ENCODE data around the gene TMEM11. TPM values are rescaled to one million over a fixed set of nuclear protein-coding genes. Genes with fewer than 3 reads are reported as not detected.
A peak's percentile ranks its signal among the peaks of the same experiment; 100 is the strongest.
"Not testable (repeated sequence)": the region's sequence is repeated elsewhere in the genome, so short reads cannot be mapped to it uniquely, and the experiment has no call there.

TMEM11 gene
- total RNA-seq, 3 donors from 2014 or later = 25.7 to 34.4 (median 27.1) TPM

- TF ChIP-seq, protein P1, sequence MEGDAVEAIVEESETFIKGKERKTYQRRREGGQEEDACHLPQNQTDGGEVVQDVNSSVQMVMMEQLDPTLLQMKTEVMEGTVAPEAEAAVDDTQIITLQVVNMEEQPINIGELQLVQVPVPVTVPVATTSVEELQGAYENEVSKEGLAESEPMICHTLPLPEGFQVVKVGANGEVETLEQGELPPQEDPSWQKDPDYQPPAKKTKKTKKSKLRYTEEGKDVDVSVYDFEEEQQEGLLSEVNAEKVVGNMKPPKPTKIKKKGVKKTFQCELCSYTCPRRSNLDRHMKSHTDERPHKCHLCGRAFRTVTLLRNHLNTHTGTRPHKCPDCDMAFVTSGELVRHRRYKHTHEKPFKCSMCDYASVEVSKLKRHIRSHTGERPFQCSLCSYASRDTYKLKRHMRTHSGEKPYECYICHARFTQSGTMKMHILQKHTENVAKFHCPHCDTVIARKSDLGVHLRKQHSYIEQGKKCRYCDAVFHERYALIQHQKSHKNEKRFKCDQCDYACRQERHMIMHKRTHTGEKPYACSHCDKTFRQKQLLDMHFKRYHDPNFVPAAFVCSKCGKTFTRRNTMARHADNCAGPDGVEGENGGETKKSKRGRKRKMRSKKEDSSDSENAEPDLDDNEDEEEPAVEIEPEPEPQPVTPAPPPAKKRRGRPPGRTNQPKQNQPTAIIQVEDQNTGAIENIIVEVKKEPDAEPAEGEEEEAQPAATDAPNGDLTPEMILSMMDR (IDR thresholded peaks at IDR 0.05) = no peak
- intact Hi-C loops (cut with DNase I, micrococcal nuclease) = no loop called here
- ATAC-seq (no peak), DNase-seq (no peak)
- H3K36me3 ChIP-seq (ENCODE audit: low read depth) = no peaks in the 10 kb centered on the region
- H3K4me3 ChIP-seq = no peak overlapping the region
- no peaks in the 10 kb centered on the region for H3K9me3 ChIP-seq
- H3K4me1 ChIP-seq (ENCODE audit: low read depth) = peaks cover 4% of the 10 kb centered on the region
Observed at GRCh38 chr17:21199311-21199710, 14.7 kb downstream of the TMEM11 start.

DNA sequence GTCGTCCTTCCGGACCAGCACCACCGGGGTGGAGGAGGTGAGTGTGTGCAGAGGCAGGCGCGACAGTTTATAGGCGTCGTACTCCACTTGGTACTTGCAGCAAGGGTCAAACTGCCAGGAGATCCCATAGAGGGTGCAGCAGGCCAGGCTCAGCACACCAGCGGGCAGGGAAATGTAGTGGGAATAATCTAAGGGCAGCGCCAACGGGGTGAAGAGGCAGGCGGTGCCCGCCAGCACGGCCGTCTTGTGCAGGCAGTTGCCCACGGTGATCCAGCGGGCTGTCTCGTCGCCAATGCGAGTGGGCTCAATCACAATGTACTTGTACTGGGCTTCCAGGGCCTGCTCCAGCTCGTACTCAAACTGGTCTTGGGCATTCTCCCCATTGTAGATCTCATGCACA is 15.6 kb downstream of the TMEM11 start:
- no peaks in the 10 kb centered on the region for H3K36me3 ChIP-seq (ENCODE audit: low read depth)
- no peak overlapping the region for H3K4me3 ChIP-seq
- no peak for ATAC-seq
- intact Hi-C loops (cut with DNase I, micrococcal nuclease) = no loop called here
- TF ChIP-seq, protein P1 (IDR thresholded peaks at IDR 0.05) = no peak
- peaks cover 4% of the 10 kb centered on the region for H3K4me1 ChIP-seq (ENCODE audit: low read depth)
- no peaks in the 10 kb centered on the region for H3K9me3 ChIP-seq
- no peak for DNase-seq

DNA sequence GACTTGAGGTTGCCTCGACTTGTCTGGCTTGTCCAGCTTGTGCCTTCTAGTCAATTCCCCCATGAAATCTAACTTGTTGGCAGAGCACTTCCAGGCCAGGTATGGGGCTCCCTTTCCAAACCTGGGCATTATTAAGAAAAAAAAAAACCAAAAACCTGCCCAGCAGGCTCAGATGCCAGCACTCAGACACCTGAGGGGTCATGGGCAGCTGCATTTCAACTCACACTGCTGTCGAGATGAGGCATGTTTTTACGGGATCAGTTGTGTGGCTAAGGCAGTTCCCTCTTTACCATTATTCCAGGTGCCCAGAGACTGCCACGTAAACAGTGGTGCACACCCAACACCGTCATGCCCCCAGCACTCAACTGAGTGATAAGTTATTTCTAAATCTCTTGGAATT is 17.8 kb downstream of the TMEM11 start:
- DNase-seq (no peak), ATAC-seq (no peak)
- Histone ChIP-seq H3K4me3 (no peak overlapping the region), H3K9me3 (no peaks in the 10 kb centered on the region), H3K4me1 (ENCODE audit: low read depth) (no peaks in the 10 kb centered on the region), H3K36me3 (ENCODE audit: low read depth) (no peaks in the 10 kb centered on the region)
- intact Hi-C loops (cut with DNase I, micrococcal nuclease) = no loop called here
- TF ChIP-seq, protein P1 (IDR thresholded peaks at IDR 0.05) = no peak

- TF ChIP-seq, protein P1 (IDR thresholded peaks at IDR 0.05) = no peak
- ATAC-seq (peak; percentile 13), DNase-seq (no peak)
- Histone ChIP-seq H3K36me3 (ENCODE audit: low read depth) (no peaks in the 10 kb centered on the region), H3K4me3 (no peak overlapping the region), H3K9me3 (no peaks in the 10 kb centered on the region), H3K4me1 (ENCODE audit: low read depth) (no peaks in the 10 kb centered on the region)
- intact Hi-C loops (cut with DNase I, micrococcal nuclease) = no loop called here
Observed at GRCh38 chr17:21194703-21195102, 19.3 kb downstream of the TMEM11 start.

DNA sequence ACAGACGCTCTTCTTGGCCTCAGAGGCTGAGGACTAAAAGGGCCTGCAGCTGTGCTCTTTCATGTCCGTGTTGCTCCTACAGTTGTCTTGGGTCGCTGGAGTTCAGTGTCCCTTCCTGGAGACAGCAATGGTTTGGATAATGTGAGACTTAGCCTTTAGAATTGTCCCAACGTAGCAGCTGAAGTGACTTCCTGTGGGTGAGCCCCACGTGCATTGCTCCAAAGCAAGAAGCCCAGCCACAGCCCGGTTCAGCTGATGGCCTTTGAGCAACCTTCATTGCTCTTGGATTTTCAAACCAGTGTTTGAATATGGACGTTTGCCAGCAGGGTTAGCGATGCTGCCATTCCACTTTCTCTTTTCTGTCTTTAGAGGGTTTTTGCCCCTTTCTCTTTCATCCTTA is 19.7 kb downstream of the TMEM11 start:
- no peaks in the 10 kb centered on the region for H3K4me1 ChIP-seq (ENCODE audit: low read depth)
- H3K36me3 ChIP-seq (ENCODE audit: low read depth) = no peaks in the 10 kb centered on the region
- TF ChIP-seq, protein P1 (IDR thresholded peaks at IDR 0.05) = no peak
- intact Hi-C loops (cut with DNase I, micrococcal nuclease) = no loop called here
- H3K4me3 ChIP-seq = no peak overlapping the region
- DNase-seq (no peak), ATAC-seq (no peak)
- H3K9me3 ChIP-seq = no peaks in the 10 kb centered on the region

- H3K9me3 ChIP-seq = no peaks in the 10 kb centered on the region
- DNase-seq (no peak), ATAC-seq (no peak)
- TF ChIP-seq, protein P1 (IDR thresholded peaks at IDR 0.05) = no peak
- no peak overlapping the region for H3K4me3 ChIP-seq
- no peaks in the 10 kb centered on the region for H3K36me3 ChIP-seq (ENCODE audit: low read depth)
- H3K4me1 ChIP-seq (ENCODE audit: low read depth) = no peaks in the 10 kb centered on the region
- intact Hi-C loops (cut with DNase I, micrococcal nuclease) = no loop called here
Observed at GRCh38 chr17:21193031-21193430, 20.9 kb downstream of the TMEM11 start.

DNA sequence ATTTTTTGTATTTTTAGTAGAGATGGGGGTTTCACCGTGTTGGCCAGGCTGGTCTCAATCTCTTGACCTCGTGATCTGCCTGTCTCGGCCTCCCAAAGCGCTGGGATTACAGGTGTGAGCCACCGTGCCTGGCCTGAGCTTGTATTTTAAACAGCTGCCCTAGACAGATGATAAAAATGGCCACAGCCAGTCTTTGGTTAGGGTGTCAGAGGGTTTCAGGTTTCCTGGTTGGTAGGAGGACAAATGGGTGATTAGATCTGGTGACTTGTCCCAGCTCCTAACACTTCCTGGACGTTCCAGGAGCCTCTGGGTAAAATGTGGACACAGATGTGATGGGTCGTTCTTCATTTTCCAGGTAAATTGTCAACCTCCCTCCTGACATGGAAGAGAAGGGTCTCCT is 21.5 kb downstream of the TMEM11 start:
- DNase-seq; H3K36me3 ChIP-seq (ENCODE audit: low read depth); ATAC-seq; H3K4me1 ChIP-seq (ENCODE audit: low read depth); H3K9me3 ChIP-seq; intact Hi-C loops (cut with DNase I, micrococcal nuclease); H3K4me3 ChIP-seq: not testable (repeated sequence)

All from mucosa of descending colon (tissue), 3 donors.